B cell (primary cell): ENCODE measurements around the gene TLE2. TPM values are rescaled to one million over a fixed set of nuclear protein-coding genes. Genes with fewer than 3 reads are reported as not detected.

Experiments
- ATAC-seq: fragments of 200-7000 bp; cut with Tn5 transposase; one replicate; pipeline ENCODE4 v1.10.0; 2021; ENCODE audit warnings: low read depth, mild to moderate bottlenecking, moderate number of reproducible peaks, moderate library complexity
- CTCF ChIA-PET: fragments of 350-600 bp; sonication (Branson Sonifier 250); formaldehyde crosslinking; loops from one replicate; lab custom pipeline; 2021; ENCODE audit warnings: antibody characterized with exemption, inconsistent platforms; lab: Charles Lee
- POLR2A ChIA-PET: fragments of 350-600 bp; sonication (Branson Sonifier 250); formaldehyde crosslinking; loops from one replicate; lab custom pipeline; 2021; ENCODE audit warnings: antibody characterized with exemption; lab: Charles Lee
- DNase-seq: peaks from one replicate; pipeline ENCODE4 v3.0.0; 2013
- H2AFZ ChIP-seq: 2 replicates; pipeline ENCODE4 v1.6.1; 2012; ENCODE audit warnings: mild to moderate bottlenecking, low read depth, low read length; ENCODE audit not compliant: insufficient read depth, poor library complexity, severe bottlenecking
- H3K27ac ChIP-seq, 2 donors: 1 replicate in 1 of 2; 2 replicates in 1 of 2; pipeline ENCODE4 v1.5.1; 2012 to 2013; ENCODE audit warnings: low read length in 2 of 2, mild to moderate bottlenecking in 2 of 2, moderate library complexity in 1 of 2
- H3K27me3 ChIP-seq, 4 experiments: fragments of 200-600 bp in 1 of 4; sonication (generic) in 1 of 4; replicated peaks in 1 of 4; 1 replicate in 2 of 4; 2 replicates in 2 of 4; pipeline versions ENCODE4 v1.6.1 to v1.7.0; 2013 to 2016; ENCODE audit warnings: low read length in 3 of 4, mild to moderate bottlenecking in 2 of 4, mixed read lengths in 1 of 4, moderate library complexity in 1 of 4; ENCODE audit not compliant: insufficient read depth in 4 of 4, control insufficient read depth in 3 of 4; ENCODE audit errors: control extremely low read depth in 1 of 4
- H3K36me3 ChIP-seq, 2 experiments: replicated peaks in 1 of 2; 1 replicate in 1 of 2; 2 replicates in 1 of 2; pipeline versions ENCODE4 v1.6.1 to v1.7.1; 2013; ENCODE audit warnings: low read length in 1 of 2; ENCODE audit not compliant: insufficient read depth in 2 of 2, control insufficient read depth in 1 of 2; ENCODE audit errors: control extremely low read depth in 1 of 2, extremely low read depth in 1 of 2
- H3K4me1 ChIP-seq, 2 donors: fragments of 200-600 bp in 1 of 2; sonication (generic) in 1 of 2; 1 replicate in 1 of 2; 2 replicates in 1 of 2; pipeline versions ENCODE4 v1.5.1 to v1.6.1; 2013 to 2017; ENCODE audit warnings: low read length in 2 of 2; ENCODE audit not compliant: control insufficient read depth in 2 of 2, insufficient read depth in 2 of 2
- H3K4me2 ChIP-seq: replicated peaks from 2 replicates; pipeline ENCODE3; 2012; ENCODE audit warnings: mild to moderate bottlenecking, low read depth, low read length; ENCODE audit not compliant: poor library complexity, severe bottlenecking
- H3K4me3 ChIP-seq, 5 experiments: fragments of 200-600 bp in 1 of 5; sonication (generic) in 1 of 5; 1 replicate in 3 of 5; 2 replicates in 2 of 5; pipeline versions ENCODE4 v1.5.1 to v1.7.0; 2011 to 2016; ENCODE audit warnings: low read length in 4 of 5, mild to moderate bottlenecking in 4 of 5, low read depth in 2 of 5, control low read depth in 1 of 5, moderate library complexity in 1 of 5; ENCODE audit not compliant: insufficient read depth in 1 of 5; ENCODE audit errors: control extremely low read depth in 1 of 5, extremely low read depth in 1 of 5
- H3K79me2 ChIP-seq: fragments of 200-600 bp; sonication (generic); one replicate; pipeline ENCODE4 v1.6.0; 2016; ENCODE audit warnings: low read length; ENCODE audit not compliant: control insufficient read depth, insufficient read depth
- H3K9ac ChIP-seq: fragments of 200-600 bp; sonication (generic); 2 replicates; pipeline ENCODE4 v1.6.1; 2017; ENCODE audit warnings: mild to moderate bottlenecking, low read length, moderate library complexity
- H3K9me3 ChIP-seq, 3 donors: one replicate each; pipeline versions ENCODE4 v1.6.1 to v1.7.1; 2013; ENCODE audit warnings: low read length in 2 of 3; ENCODE audit not compliant: control insufficient read depth in 2 of 3, insufficient read depth in 1 of 3; ENCODE audit errors: control extremely low read depth in 1 of 3
- H4K20me1 ChIP-seq: 2 replicates; pipeline ENCODE4 v1.6.0; 2012; ENCODE audit warnings: mild to moderate bottlenecking, low read length; ENCODE audit not compliant: insufficient read depth, control insufficient read depth, poor library complexity, severe bottlenecking
- H3K27ac Mint-ChIP-seq: one replicate; pipeline ENCODE4 v1.8.0; 2021; ENCODE audit warnings: mixed read lengths
- H3K27me3 Mint-ChIP-seq: one replicate; pipeline ENCODE4 v1.8.0; 2021; ENCODE audit warnings: mixed read lengths
- H3K4me1 Mint-ChIP-seq: one replicate; pipeline ENCODE4 v1.8.0; 2021; ENCODE audit warnings: mixed read lengths
- H3K4me3 Mint-ChIP-seq: one replicate; pipeline ENCODE4 v1.8.0; 2021; ENCODE audit warnings: mixed read lengths
- H3K9me3 Mint-ChIP-seq: one replicate; pipeline ENCODE4 v1.8.0; 2022; ENCODE audit warnings: mixed read lengths; ENCODE audit not compliant: insufficient read depth
- CTCF ChIP-seq: fragments of 200-600 bp; IDR thresholded peaks from one replicate; pipeline ENCODE4 v1.8.0; 2022; ENCODE audit warnings: antibody characterized with exemption, mild to moderate bottlenecking
- EZH2 ChIP-seq: IDR thresholded peaks from 2 replicates; pipeline ENCODE4 v1.6.1; 2012; ENCODE audit warnings: borderline replicate concordance, low read depth, mild to moderate bottlenecking, moderate library complexity, low read length; ENCODE audit not compliant: insufficient read depth, poor library complexity, severe bottlenecking
- WGBS: methylation state at CpG from one replicate; pipeline ENCODE4 v1.1.5; 2013; ENCODE audit warnings: missing lambda C conversion rate; ENCODE audit not compliant: insufficient coverage; 5-methylcytosine and 5-hydroxymethylcytosine counted together
- intact Hi-C: fragments of 100-400 bp; cut with micrococcal nuclease; formaldehyde crosslinking; loops from one replicate; pipeline ENCODE4 v1.10.0; 2022
- polyA plus RNA-seq: library from polyadenylated mRNA; depleted of rRNA; stranded (reverse); fragments of >200 nt; gene quantifications from 2 replicates; pipeline ENCODE4 v1.2.3, GENCODE V29; 2012
- total RNA-seq, 2 donors: library from RNA; stranded (reverse); fragments of 120-200 nt in 1 of 2; gene quantifications; 1 replicate in 1 of 2; 2 replicates in 1 of 2; pipeline versions ENCODE4 v1.2.3 to v1.2.4, GENCODE V29; 2013 to 2022

The TLE2 gene
- total and polyA plus RNA-seq, 2 donors (not counting 1 experiment from before 2014, with no cell fraction given) = 3.0 to 5.3 TPM

GRCh38 chr19:3035542-3036118, 6.5 kb upstream of the TLE2 start:
- peak; percentile 91 for ATAC-seq
- Histone ChIP-seq H3K9ac (peak overlapping the region; percentile 83), H2AFZ (peak overlapping the region; percentile 85), H3K4me3 (peak overlapping the region; percentile 66 to 93 (median 72)), H3K9me3 (no peaks in the 10 kb centered on the region), H3K79me2 (no peaks in the 10 kb centered on the region), H3K27me3 (no peaks in the 10 kb centered on the region), H3K4me2 (peak overlapping the region; percentile 98), H3K36me3 (no peaks in the 10 kb centered on the region), H3K27ac (peak overlapping the region; percentile 65 to 78), H4K20me1 (no peaks in the 10 kb centered on the region), H3K4me1 (peaks cover 12 to 19% of the 10 kb centered on the region in 2 donors)
- TF ChIP-seq EZH2 (no peak), CTCF (no peak)
- DNase-seq = peak; percentile 97
- Mint-ChIP-seq H3K4me3 (peak overlapping the region; percentile 87), H3K27me3 (peaks cover 10% of the 10 kb centered on the region), H3K9me3 (no peaks in the 10 kb centered on the region), H3K27ac (peak overlapping the region; percentile 92), H3K4me1 (peaks cover 21% of the 10 kb centered on the region)
- POLR2A ChIA-PET = interaction anchor here (0.5 to 3.7 kb wide), 16 partner anchors 11 to 1307 kb away, joined by 3 to 35 read pairs (median 4); partner anchors contain the start of genes TLE5, TLE6 and ZNF555
- intact Hi-C loops = loop anchor here (1.0 to 2.0 kb wide), 4 partner anchors 26 to 195 kb away; partner anchors contain the start of genes TLE6 and ZNF555
- CTCF ChIA-PET = interaction anchor here (0.6 to 4.0 kb wide), 17 partner anchors 10 to 546 kb away, joined by 3 to 32 read pairs (median 5); partner anchors contain the start of genes TLE5 and TLE6
- WGBS = 0% methylated on average over 16 of the region's 29 CpGs
